Omental fat pad (tissue), 4 donors: ENCODE data around the gene AOC2. TPM values are rescaled to one million over a fixed set of nuclear protein-coding genes. Genes with fewer than 3 reads are reported as not detected.
"Not testable (repeated sequence)": the region's sequence is repeated elsewhere in the genome, so short reads cannot be mapped to it uniquely, and the experiment has no call there.

ENCODE experiments used
- ATAC-seq: fragments of 150-250 bp; one replicate; pipeline ENCODE4 v1.9.1; 2016; ENCODE audit warnings: mild to moderate bottlenecking, moderate library complexity; ENCODE audit not compliant: low FRiP score
- DNase-seq: peaks from one replicate; pipeline ENCODE4 v3.0.0-alpha.2; 2019; ENCODE audit warnings: low spot score
- total RNA-seq, 4 donors: library from RNA; depleted of rRNA; stranded (reverse); fragments of >200 nt; gene quantifications; one replicate each; pipeline ENCODE4 v1.1.0, GENCODE V29; 2016
- TF ChIP-seq, protein P1 (sequence below), 3 donors: fragments of 450-650 bp; IDR thresholded peaks; one replicate each; pipeline ENCODE4 v1.5.1; 2016 to 2017; ENCODE audit warnings: antibody characterized with exemption in 3 of 3, mild to moderate bottlenecking in 3 of 3, moderate library complexity in 2 of 3

Gene AOC2
- total RNA-seq, 4 donors from 2014 or later = 3.2 to 12.5 (median 5.4) TPM

- ATAC-seq (no peak), DNase-seq (no peak)
- TF ChIP-seq, protein P1, sequence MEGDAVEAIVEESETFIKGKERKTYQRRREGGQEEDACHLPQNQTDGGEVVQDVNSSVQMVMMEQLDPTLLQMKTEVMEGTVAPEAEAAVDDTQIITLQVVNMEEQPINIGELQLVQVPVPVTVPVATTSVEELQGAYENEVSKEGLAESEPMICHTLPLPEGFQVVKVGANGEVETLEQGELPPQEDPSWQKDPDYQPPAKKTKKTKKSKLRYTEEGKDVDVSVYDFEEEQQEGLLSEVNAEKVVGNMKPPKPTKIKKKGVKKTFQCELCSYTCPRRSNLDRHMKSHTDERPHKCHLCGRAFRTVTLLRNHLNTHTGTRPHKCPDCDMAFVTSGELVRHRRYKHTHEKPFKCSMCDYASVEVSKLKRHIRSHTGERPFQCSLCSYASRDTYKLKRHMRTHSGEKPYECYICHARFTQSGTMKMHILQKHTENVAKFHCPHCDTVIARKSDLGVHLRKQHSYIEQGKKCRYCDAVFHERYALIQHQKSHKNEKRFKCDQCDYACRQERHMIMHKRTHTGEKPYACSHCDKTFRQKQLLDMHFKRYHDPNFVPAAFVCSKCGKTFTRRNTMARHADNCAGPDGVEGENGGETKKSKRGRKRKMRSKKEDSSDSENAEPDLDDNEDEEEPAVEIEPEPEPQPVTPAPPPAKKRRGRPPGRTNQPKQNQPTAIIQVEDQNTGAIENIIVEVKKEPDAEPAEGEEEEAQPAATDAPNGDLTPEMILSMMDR (IDR thresholded peaks at IDR 0.05) = no peak
Observed at GRCh38 chr17:42878924-42879595, 34.7 kb downstream of the AOC2 start.

- ATAC-seq (no peak), DNase-seq (no peak)
- TF ChIP-seq, protein P1 (IDR thresholded peaks at IDR 0.05) = no peak
Observed at GRCh38 chr17:42879596-42879985, 35.2 kb downstream of the AOC2 start.

- TF ChIP-seq, protein P1 (IDR thresholded peaks at IDR 0.05) = no peak
- DNase-seq (no peak), ATAC-seq (no peak)
Observed at GRCh38 chr17:42880776-42881310, 36.5 kb downstream of the AOC2 start.

GRCh38 chr17:42881706-42882105 lies 37.3 kb downstream of the AOC2 start:
- not testable (repeated sequence) for ATAC-seq, DNase-seq

DNA sequence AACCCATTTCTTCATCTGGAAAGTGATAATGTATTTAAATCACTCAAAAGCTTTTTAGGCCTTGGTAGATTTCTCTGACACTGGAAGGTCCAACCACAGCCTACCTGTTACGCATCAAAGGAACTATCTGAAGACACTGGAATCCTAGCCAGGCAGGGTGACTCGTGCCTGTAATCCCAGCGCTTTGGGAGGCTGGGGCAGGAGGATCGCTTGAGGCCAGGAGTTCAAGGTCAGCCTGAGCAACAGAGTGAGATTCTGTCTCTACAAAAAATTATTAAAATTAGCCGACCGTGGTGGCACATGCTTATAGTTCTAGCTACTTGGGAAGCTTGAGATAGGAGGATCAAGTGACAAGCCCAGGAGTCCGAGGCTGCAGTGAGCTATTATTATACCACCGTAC lies 37.8 kb downstream of the AOC2 start:
- no peak for DNase-seq
- no peak for ATAC-seq
- TF ChIP-seq, protein P1 (IDR thresholded peaks at IDR 0.05) = no peak

DNA sequence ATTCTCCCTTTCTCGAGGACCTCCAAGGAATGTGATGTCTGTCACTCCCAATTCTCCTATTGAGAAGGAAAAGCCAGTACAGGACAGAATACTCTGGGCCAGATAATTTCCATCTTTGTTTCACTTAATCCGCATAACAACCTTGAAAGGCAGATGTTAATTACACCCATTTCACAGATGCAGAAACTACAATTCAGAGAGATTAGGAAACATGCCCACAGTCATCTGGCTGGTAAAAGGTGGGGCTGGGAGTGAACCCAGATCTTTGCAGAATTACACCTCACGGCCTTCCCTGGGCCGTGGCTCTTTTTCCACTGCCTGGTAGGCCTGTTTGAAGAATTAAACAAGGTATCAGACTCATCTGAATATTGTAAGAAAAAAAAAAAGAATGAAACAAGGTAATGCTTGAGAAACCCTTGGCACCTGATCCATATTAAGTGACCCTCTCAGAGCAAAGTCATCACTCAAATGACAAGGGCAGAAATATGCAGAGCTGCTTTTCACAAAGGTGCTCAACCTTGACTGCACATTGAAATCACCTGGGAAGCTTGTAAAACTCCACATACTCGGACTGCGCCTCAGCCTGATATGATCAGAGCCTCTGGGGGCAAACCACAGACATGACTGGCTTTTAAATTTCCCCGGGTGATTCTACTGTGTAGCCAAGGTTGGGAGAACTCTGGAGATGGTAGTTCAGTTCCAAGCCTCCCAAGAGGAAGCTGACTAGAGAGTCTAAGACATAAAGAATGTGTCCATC lies 39.6 kb downstream of the AOC2 start:
- DNase-seq (no peak), ATAC-seq (no peak)
- TF ChIP-seq, protein P1 (IDR thresholded peaks at IDR 0.05) = no peak

- not testable (repeated sequence) for ATAC-seq, DNase-seq
Observed at GRCh38 chr17:42885806-42886205, 41.4 kb downstream of the AOC2 start.
